Measurements from ENCODE around the gene ARFGEF2. TPM values are rescaled to one million over a fixed set of nuclear protein-coding genes. Genes with fewer than 3 reads are reported as not detected.

Gene ARFGEF2
- polyA plus RNA-seq, 1 donor (not counting 4 experiments of a cell fraction or from before 2014, with no cell fraction given) = 19.2 TPM

DNA sequence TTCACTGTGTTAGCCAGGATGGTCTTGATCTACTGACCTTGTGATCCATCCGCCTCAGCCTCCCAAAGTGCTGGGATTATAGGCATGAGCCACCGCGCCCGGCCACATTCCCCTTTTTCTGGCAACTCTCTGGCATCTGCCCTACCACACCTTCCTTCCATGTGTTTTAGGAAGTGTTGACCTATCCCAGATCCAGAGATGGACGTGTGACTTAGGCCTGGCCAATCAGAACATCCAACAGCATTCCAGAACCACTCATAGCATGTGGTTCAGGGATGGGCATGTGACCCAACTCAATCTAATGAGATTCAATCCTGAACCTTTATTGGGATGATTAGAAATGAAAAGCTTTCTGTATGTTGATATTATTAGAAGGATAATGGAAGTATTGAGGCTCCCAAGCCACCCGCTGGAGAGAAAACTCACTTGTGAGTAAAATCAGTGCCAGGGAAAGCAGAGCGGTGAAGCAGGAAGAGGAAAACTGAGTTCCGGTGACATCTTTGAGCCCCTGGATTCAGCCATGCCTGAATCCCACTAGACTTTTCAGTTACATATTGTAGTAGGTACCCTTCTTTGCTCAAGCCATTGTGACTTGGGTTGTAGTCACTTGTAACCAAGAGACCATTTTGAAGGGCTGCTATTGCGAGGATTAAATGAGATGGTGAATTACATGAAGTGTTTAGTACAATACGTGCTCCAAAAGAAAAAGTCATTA, 42.8 kb upstream of the ARFGEF2 start:
- Histone ChIP-seq H3K79me2 (ENCODE audit: control insufficient read depth, insufficient read depth, low read length) (no peaks in the 10 kb centered on the region), H3K4me1 (ENCODE audit: control insufficient read depth, extremely low read depth, insufficient read depth, low read length) (peaks cover 10% of the 10 kb centered on the region), H3K27me3 (ENCODE audit: control insufficient read depth, extremely low read depth, insufficient read depth, low read length) (no peaks in the 10 kb centered on the region), H3K9me1 (ENCODE audit: control insufficient read depth, extremely low read depth, insufficient read depth, low read length) (no peaks in the 10 kb centered on the region), H3K9ac (ENCODE audit: control insufficient read depth, extremely low read depth, insufficient read depth, low read length) (no peak overlapping the region), H3K4me3 (ENCODE audit: control insufficient read depth in 2 of 3, extremely low read depth in 1 of 3, insufficient read depth in 2 of 3, low read depth in 1 of 3, low read length in 3 of 3) (no peak overlapping the region), H3K36me3 (ENCODE audit: control insufficient read depth in 2 of 2, extremely low read depth in 1 of 2, insufficient read depth in 2 of 2, low read length in 2 of 2) (no peaks in the 10 kb centered on the region), H4K20me1 (ENCODE audit: control insufficient read depth, extremely low read depth, insufficient read depth, low read length) (no peaks in the 10 kb centered on the region), H3K4me2 (ENCODE audit: control insufficient read depth, extremely low read depth, insufficient read depth, low read depth, low read length) (no peak overlapping the region), H3K9me3 (ENCODE audit: control insufficient read depth, low read depth, low read length) (no peaks in the 10 kb centered on the region), H2AFZ (ENCODE audit: control insufficient read depth, low read length) (no peak overlapping the region), H3K27ac (ENCODE audit: control insufficient read depth, insufficient read depth, low read length) (no peak overlapping the region)
- no peak for DNase-seq (ENCODE audit: low read depth, low spot score)
- dilution Hi-C loops (cut with MboI; ENCODE audit: extremely low pct_ligation_motif_present, low sequenced_read_pairs) = no loop called here
- no peak for FAIRE-seq
- TF ChIP-seq, protein P1, sequence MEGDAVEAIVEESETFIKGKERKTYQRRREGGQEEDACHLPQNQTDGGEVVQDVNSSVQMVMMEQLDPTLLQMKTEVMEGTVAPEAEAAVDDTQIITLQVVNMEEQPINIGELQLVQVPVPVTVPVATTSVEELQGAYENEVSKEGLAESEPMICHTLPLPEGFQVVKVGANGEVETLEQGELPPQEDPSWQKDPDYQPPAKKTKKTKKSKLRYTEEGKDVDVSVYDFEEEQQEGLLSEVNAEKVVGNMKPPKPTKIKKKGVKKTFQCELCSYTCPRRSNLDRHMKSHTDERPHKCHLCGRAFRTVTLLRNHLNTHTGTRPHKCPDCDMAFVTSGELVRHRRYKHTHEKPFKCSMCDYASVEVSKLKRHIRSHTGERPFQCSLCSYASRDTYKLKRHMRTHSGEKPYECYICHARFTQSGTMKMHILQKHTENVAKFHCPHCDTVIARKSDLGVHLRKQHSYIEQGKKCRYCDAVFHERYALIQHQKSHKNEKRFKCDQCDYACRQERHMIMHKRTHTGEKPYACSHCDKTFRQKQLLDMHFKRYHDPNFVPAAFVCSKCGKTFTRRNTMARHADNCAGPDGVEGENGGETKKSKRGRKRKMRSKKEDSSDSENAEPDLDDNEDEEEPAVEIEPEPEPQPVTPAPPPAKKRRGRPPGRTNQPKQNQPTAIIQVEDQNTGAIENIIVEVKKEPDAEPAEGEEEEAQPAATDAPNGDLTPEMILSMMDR (optimal IDR thresholded peaks at IDR 0.05 in 1 of 3, IDR thresholded peaks at IDR 0.05 in 1 of 3, conservative IDR thresholded peaks at IDR 0.05 in 1 of 3; ENCODE audit: extremely low read depth in 1 of 3, insufficient read depth in 2 of 3, low read length in 3 of 3) = no peak
- TF ChIP-seq EZH2 (IDR thresholded peaks at IDR 0.05; ENCODE audit: low read length) = no peak

DNA sequence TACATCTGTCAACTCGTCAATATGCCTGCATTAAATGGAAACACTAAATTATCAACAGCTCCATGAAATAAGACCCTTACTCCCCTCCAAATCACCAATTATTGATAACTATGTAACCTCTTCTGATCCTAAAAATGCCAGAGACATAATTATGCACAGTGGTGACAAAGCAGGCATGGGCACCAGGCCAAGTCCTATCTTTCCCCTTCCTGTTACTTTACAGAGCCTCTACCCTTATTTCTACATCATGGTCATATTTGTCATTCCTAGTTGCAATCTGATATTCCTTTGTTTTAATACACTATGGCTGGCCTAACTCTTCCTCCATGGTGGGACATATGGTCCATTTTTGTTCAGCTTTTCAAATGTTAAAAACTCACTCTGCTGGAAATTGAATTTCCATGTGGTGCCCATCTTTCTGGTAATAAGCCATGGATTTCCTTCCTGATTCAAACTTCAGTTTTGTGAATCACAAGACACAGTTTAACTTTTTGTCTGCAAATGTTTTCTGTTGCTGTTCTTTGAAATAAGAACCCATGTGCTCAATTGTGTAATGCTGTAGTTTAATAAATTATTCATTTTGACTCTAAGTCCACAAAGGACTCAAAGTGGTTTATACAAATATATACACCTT, 41.8 kb upstream of the ARFGEF2 start:
- Histone ChIP-seq H3K4me3 (ENCODE audit: control insufficient read depth in 2 of 3, extremely low read depth in 1 of 3, insufficient read depth in 2 of 3, low read depth in 1 of 3, low read length in 3 of 3) (no peak overlapping the region), H3K27ac (ENCODE audit: control insufficient read depth, insufficient read depth, low read length) (no peak overlapping the region), H3K27me3 (ENCODE audit: control insufficient read depth, extremely low read depth, insufficient read depth, low read length) (no peaks in the 10 kb centered on the region), H3K79me2 (ENCODE audit: control insufficient read depth, insufficient read depth, low read length) (no peaks in the 10 kb centered on the region), H3K4me1 (ENCODE audit: control insufficient read depth, extremely low read depth, insufficient read depth, low read length) (peaks cover 10% of the 10 kb centered on the region), H3K4me2 (ENCODE audit: control insufficient read depth, extremely low read depth, insufficient read depth, low read depth, low read length) (no peak overlapping the region), H2AFZ (ENCODE audit: control insufficient read depth, low read length) (no peak overlapping the region), H3K9me3 (ENCODE audit: control insufficient read depth, low read depth, low read length) (no peaks in the 10 kb centered on the region), H3K9ac (ENCODE audit: control insufficient read depth, extremely low read depth, insufficient read depth, low read length) (no peak overlapping the region), H4K20me1 (ENCODE audit: control insufficient read depth, extremely low read depth, insufficient read depth, low read length) (no peaks in the 10 kb centered on the region), H3K36me3 (ENCODE audit: control insufficient read depth in 2 of 2, extremely low read depth in 1 of 2, insufficient read depth in 2 of 2, low read length in 2 of 2) (no peaks in the 10 kb centered on the region), H3K9me1 (ENCODE audit: control insufficient read depth, extremely low read depth, insufficient read depth, low read length) (no peaks in the 10 kb centered on the region)
- DNase-seq (ENCODE audit: low read depth, low spot score) = no peak
- TF ChIP-seq EZH2 (IDR thresholded peaks at IDR 0.05; ENCODE audit: low read length) = no peak
- TF ChIP-seq, protein P1 (optimal IDR thresholded peaks at IDR 0.05 in 1 of 3, IDR thresholded peaks at IDR 0.05 in 1 of 3, conservative IDR thresholded peaks at IDR 0.05 in 1 of 3; ENCODE audit: extremely low read depth in 1 of 3, insufficient read depth in 2 of 3, low read length in 3 of 3) = no peak
- no peak for FAIRE-seq
- dilution Hi-C loops (cut with MboI; ENCODE audit: extremely low pct_ligation_motif_present, low sequenced_read_pairs) = no loop called here

All from keratinocyte (primary cell).